ENCODE measurements around the gene FAM50B. TPM values are rescaled to one million over a fixed set of nuclear protein-coding genes. Genes with fewer than 3 reads are reported as not detected.

The FAM50B gene
- total and polyA plus RNA-seq, 2 experiments from 2014 or later, result 4.4 to 4.8 TPM

DNA sequence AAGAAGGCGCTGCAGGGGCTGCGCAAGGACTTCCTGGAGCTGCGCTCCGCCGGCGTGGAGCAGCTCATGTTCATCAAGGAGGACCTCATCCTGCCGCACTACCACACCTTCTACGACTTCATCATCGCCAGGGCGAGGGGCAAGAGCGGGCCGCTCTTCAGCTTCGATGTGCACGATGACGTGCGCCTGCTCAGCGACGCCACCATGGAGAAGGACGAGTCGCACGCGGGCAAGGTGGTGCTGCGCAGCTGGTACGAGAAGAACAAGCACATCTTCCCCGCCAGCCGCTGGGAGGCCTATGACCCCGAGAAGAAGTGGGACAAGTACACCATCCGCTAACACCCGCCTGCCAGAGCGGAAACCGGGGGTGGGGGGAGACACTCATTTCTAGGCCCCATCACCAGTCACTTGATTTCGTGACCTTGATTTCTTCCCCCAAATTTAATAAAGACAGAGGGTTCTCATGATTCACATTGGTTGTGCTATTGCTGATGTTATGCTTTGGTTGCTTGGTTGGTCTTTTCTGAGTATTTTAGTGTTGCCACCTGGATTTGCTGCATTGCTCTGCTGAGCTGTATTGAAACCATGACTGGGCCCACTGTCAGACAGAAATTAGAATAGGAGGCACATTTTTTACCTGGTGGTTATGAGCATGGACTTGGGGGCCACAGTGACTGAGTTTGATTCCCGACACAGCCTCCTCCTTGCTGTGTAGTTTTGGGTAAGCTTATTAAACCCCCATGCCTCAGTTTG, 1.5 kb downstream of the FAM50B start:
- DNase-seq (ENCODE audit: low spot score), result no peak

GRCh38 chr6:3851839-3852238, 2.7 kb downstream of the FAM50B start:
- TF ChIP-seq STAT1 (IDR thresholded peaks at IDR 0.05; ENCODE audit: unreplicated experiment) (no peak), ETS1 (IDR thresholded peaks at IDR 0.05) (no peak), CREB1 (CRISPR knock-in tag; IDR thresholded peaks at IDR 0.05; ENCODE audit: low read depth) (no peak), EZH2phosphoT487 (IDR thresholded peaks at IDR 0.05; ENCODE audit: unreplicated experiment) (no peak), EZH2 (IDR thresholded peaks at IDR 0.05; ENCODE audit: low read depth, unreplicated experiment) (no peak), ZNF331 (CRISPR knock-in tag; IDR thresholded peaks at IDR 0.05; ENCODE audit: low read depth) (no peak), JUNB (IDR thresholded peaks at IDR 0.05; ENCODE audit: unreplicated experiment) (no peak), POLR2AphosphoS5 (IDR thresholded peaks at IDR 0.05; ENCODE audit: low read depth) (no peak), NANOG (IDR thresholded peaks at IDR 0.05; ENCODE audit: borderline replicate concordance) (no peak)
- TF ChIP-seq, protein P1, sequence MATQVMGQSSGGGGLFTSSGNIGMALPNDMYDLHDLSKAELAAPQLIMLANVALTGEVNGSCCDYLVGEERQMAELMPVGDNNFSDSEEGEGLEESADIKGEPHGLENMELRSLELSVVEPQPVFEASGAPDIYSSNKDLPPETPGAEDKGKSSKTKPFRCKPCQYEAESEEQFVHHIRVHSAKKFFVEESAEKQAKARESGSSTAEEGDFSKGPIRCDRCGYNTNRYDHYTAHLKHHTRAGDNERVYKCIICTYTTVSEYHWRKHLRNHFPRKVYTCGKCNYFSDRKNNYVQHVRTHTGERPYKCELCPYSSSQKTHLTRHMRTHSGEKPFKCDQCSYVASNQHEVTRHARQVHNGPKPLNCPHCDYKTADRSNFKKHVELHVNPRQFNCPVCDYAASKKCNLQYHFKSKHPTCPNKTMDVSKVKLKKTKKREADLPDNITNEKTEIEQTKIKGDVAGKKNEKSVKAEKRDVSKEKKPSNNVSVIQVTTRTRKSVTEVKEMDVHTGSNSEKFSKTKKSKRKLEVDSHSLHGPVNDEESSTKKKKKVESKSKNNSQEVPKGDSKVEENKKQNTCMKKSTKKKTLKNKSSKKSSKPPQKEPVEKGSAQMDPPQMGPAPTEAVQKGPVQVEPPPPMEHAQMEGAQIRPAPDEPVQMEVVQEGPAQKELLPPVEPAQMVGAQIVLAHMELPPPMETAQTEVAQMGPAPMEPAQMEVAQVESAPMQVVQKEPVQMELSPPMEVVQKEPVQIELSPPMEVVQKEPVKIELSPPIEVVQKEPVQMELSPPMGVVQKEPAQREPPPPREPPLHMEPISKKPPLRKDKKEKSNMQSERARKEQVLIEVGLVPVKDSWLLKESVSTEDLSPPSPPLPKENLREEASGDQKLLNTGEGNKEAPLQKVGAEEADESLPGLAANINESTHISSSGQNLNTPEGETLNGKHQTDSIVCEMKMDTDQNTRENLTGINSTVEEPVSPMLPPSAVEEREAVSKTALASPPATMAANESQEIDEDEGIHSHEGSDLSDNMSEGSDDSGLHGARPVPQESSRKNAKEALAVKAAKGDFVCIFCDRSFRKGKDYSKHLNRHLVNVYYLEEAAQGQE (IDR thresholded peaks at IDR 0.05; ENCODE audit: unreplicated experiment), result no peak
- TF ChIP-seq, protein P2, sequence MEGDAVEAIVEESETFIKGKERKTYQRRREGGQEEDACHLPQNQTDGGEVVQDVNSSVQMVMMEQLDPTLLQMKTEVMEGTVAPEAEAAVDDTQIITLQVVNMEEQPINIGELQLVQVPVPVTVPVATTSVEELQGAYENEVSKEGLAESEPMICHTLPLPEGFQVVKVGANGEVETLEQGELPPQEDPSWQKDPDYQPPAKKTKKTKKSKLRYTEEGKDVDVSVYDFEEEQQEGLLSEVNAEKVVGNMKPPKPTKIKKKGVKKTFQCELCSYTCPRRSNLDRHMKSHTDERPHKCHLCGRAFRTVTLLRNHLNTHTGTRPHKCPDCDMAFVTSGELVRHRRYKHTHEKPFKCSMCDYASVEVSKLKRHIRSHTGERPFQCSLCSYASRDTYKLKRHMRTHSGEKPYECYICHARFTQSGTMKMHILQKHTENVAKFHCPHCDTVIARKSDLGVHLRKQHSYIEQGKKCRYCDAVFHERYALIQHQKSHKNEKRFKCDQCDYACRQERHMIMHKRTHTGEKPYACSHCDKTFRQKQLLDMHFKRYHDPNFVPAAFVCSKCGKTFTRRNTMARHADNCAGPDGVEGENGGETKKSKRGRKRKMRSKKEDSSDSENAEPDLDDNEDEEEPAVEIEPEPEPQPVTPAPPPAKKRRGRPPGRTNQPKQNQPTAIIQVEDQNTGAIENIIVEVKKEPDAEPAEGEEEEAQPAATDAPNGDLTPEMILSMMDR (conservative IDR thresholded peaks at IDR 0.05; ENCODE audit: low read depth in 2 of 2), result no peak
- Mint-ChIP-seq H3K36me3 (ENCODE audit: low read depth) (peaks cover 11% of the 10 kb centered on the region; the same call in 1 of the 3 replicates), H3K9me3 (no peaks in the 10 kb centered on the region)

More for the DNA sequence above, 1.5 kb downstream of the FAM50B start:
- TF ChIP-seq, protein P1 (IDR thresholded peaks at IDR 0.05; ENCODE audit: unreplicated experiment), result no peak
- H3K36me3 ChIP-seq (ENCODE audit: insufficient read depth), result no peaks in the 10 kb centered on the region
- H3K9me2 ChIP-seq (ENCODE audit: insufficient read depth), result no peaks in the 10 kb centered on the region
- H3F3A ChIP-seq (replicated peaks; ENCODE audit: low read depth), result no peaks in the 10 kb centered on the region
- Mint-ChIP-seq H3K27me3 (ENCODE audit: insufficient read depth, low read depth, poor library complexity) (peaks cover 10% of the 10 kb centered on the region), H3K27ac (no peak overlapping the region), H3K4me1 (peaks cover 6% of the 10 kb centered on the region; the same call in 2 of the 3 replicates), H3K4me3 (peak overlapping the region; percentile 76; the same call in 2 of the 3 replicates), H3K9me3 (no peaks in the 10 kb centered on the region), H3K36me3 (ENCODE audit: low read depth) (peaks cover 11% of the 10 kb centered on the region; the same call in 1 of the 3 replicates)
- H3K27ac ChIP-seq (ENCODE audit: low read depth), result no peak overlapping the region
- H4K20me1 ChIP-seq (replicated peaks; ENCODE audit: insufficient read depth), result no peaks in the 10 kb centered on the region
- peaks cover 4% of the 10 kb centered on the region; the same call in 1 of the 2 replicates for H3K4me1 ChIP-seq (ENCODE audit: insufficient read depth)
- H3K4me2 ChIP-seq, result no peak overlapping the region
- 0 out of 2 replicates have a peak, but pooled peaks cover 5% of the 10 kb centered on the region for H3K27me3 ChIP-seq (ENCODE audit: insufficient read depth)
- no peak overlapping the region for H3K4me3 ChIP-seq
- no peaks in the 10 kb centered on the region for H3K79me2 ChIP-seq (replicated peaks; ENCODE audit: insufficient read depth)
- H2AFZ ChIP-seq, result no peak overlapping the region
- no peak for ATAC-seq

More at GRCh38 chr6:3851839-3852238, 2.7 kb downstream of the FAM50B start:
- Histone ChIP-seq H4K20me1 (replicated peaks; ENCODE audit: insufficient read depth) (no peaks in the 10 kb centered on the region), H3K4me3 (no peak overlapping the region), H3K36me3 (ENCODE audit: insufficient read depth) (no peaks in the 10 kb centered on the region), H2AFZ (no peak overlapping the region), H3F3A (replicated peaks; ENCODE audit: low read depth) (no peaks in the 10 kb centered on the region), H3K4me2 (no peak overlapping the region), H3K27me3 (ENCODE audit: insufficient read depth) (0 out of 2 replicates have a peak, but pooled peaks cover 5% of the 10 kb centered on the region), H3K27ac (ENCODE audit: low read depth) (no peak overlapping the region), H3K9me2 (ENCODE audit: insufficient read depth) (no peaks in the 10 kb centered on the region), H3K79me2 (replicated peaks; ENCODE audit: insufficient read depth) (no peaks in the 10 kb centered on the region), H3K4me1 (ENCODE audit: insufficient read depth) (peaks cover 4% of the 10 kb centered on the region; the same call in 1 of the 2 replicates)
- ATAC-seq (no peak), DNase-seq (ENCODE audit: low spot score) (no peak)
- H3K4me1 Mint-ChIP-seq, result peaks cover 6% of the 10 kb centered on the region; the same call in 2 of the 3 replicates
- no peak overlapping the region for H3K4me3 Mint-ChIP-seq
- H3K27ac Mint-ChIP-seq, result no peak overlapping the region
- peaks cover 10% of the 10 kb centered on the region for H3K27me3 Mint-ChIP-seq (ENCODE audit: insufficient read depth, low read depth, poor library complexity)

Measured in GM23338 (cell line).